ENCODE results near the gene ATF2.

DNA sequence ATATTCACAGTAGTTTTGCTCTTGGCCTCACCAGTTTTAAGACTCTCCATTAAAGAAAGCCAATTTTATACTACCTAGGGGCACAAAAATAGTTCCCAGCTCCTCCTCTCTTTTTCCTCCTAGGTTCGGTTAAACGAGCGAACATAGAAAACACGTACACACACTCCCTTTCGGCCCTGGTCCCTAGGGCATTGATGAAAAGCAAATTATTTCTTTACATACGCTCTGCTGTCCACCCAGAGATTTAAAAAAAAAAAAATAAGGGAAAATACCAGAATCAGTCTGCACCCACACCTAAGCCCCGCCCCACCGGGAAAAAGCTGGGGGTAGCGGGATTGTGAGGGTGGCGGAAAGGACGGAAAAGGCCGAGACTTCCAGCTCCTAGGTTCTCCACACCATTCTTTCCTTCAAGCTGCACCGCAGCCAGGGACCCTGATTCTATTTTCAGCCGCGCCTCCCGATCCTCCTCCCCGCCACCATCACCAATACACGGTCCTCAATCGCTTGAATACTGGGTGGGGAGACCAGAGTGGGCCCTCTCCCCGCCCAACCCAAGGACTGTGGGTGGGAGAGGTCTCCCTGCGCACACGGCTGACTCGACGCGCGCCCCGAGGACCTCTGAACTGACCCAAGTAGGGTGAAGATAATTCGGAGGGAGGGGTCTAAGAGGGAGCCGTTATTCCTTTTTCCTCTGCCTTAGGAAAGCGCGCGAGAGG, 769 bp downstream of the ATF2 start:
- TF ChIP-seq POLR2AphosphoS5 (IDR thresholded peaks at IDR 0.05; ENCODE audit: low read depth, low read length) (no peak), POLR2A (IDR thresholded peaks at IDR 0.05; ENCODE audit: low read depth, low read length) (no peak)
